PFSK-1 (cell line): ENCODE results near the gene SEPSECS.

Experiments
- FOXP2 ChIP-seq: optimal IDR thresholded peaks from 2 replicates; pipeline ENCODE3; 2011; ENCODE audit warnings: borderline replicate concordance, control low read depth, inconsistent platforms; ENCODE audit not compliant: insufficient read depth; ENCODE audit errors: extremely low read length, extremely low read depth
- POLR2AphosphoS5 ChIP-seq: IDR thresholded peaks from 2 replicates; pipeline ENCODE4 v1.6.1; 2012; ENCODE audit warnings: low read depth, mild to moderate bottlenecking, control low read depth, low read length, moderate library complexity
- SIN3A ChIP-seq: IDR thresholded peaks from 2 replicates; pipeline ENCODE4 v1.6.1; 2012; ENCODE audit warnings: mild to moderate bottlenecking, low read length, moderate library complexity, borderline replicate concordance; ENCODE audit not compliant: insufficient read depth
- TAF1 ChIP-seq: IDR thresholded peaks from 2 replicates; pipeline ENCODE4 v1.6.1; 2012; ENCODE audit warnings: low read length, control low read depth, borderline replicate concordance; ENCODE audit not compliant: insufficient read depth
- TF ChIP-seq, protein P1 (sequence below), 2 experiments: IDR thresholded peaks; 2 replicates each; pipeline versions ENCODE4 v1.6.1 to v1.8.0; 2011 to 2012; ENCODE audit warnings: low read depth in 2 of 2, low read length in 2 of 2, control low read depth in 1 of 2, inconsistent platforms in 1 of 2, mild to moderate bottlenecking in 1 of 2, moderate library complexity in 1 of 2; ENCODE audit not compliant: insufficient read depth in 1 of 2

DNA sequence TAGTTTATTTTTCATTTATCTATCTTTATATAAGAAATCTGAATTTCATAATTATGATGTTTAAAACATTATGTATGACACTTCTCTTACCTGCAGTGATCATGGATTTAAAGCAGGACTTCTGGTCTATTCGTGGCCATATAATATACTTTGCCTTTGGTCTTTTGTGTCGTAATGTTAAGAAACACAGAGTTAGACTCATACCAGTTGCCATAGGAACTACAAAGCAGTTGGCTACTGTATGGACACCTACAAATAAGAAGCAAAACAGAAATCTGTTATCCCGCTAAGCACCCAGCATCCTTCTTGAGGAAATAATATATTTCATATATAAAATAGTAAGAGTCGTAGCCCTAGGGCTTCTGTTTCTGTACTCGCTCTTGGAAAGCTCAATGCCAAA is 4.3 kb downstream of the SEPSECS start:
- TF ChIP-seq POLR2AphosphoS5 (no peak), TAF1 (no peak), SIN3A (no peak), FOXP2 (no peak)
- TF ChIP-seq, protein P1, sequence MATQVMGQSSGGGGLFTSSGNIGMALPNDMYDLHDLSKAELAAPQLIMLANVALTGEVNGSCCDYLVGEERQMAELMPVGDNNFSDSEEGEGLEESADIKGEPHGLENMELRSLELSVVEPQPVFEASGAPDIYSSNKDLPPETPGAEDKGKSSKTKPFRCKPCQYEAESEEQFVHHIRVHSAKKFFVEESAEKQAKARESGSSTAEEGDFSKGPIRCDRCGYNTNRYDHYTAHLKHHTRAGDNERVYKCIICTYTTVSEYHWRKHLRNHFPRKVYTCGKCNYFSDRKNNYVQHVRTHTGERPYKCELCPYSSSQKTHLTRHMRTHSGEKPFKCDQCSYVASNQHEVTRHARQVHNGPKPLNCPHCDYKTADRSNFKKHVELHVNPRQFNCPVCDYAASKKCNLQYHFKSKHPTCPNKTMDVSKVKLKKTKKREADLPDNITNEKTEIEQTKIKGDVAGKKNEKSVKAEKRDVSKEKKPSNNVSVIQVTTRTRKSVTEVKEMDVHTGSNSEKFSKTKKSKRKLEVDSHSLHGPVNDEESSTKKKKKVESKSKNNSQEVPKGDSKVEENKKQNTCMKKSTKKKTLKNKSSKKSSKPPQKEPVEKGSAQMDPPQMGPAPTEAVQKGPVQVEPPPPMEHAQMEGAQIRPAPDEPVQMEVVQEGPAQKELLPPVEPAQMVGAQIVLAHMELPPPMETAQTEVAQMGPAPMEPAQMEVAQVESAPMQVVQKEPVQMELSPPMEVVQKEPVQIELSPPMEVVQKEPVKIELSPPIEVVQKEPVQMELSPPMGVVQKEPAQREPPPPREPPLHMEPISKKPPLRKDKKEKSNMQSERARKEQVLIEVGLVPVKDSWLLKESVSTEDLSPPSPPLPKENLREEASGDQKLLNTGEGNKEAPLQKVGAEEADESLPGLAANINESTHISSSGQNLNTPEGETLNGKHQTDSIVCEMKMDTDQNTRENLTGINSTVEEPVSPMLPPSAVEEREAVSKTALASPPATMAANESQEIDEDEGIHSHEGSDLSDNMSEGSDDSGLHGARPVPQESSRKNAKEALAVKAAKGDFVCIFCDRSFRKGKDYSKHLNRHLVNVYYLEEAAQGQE (IDR thresholded peaks at IDR 0.05; ENCODE audit: insufficient read depth in 1 of 2, low read depth in 2 of 2, low read length in 2 of 2), result no peak
